Measurements from ENCODE around the gene TM2D3. TPM values are rescaled to one million over a fixed set of nuclear protein-coding genes. Genes with fewer than 3 reads are reported as not detected.
"Not testable (repeated sequence)": the region's sequence is repeated elsewhere in the genome, so short reads cannot be mapped to it uniquely, and the experiment has no call there.

The TM2D3 gene
- total RNA-seq, 1 experiment from 2014 or later, result 32.3 TPM

DNA sequence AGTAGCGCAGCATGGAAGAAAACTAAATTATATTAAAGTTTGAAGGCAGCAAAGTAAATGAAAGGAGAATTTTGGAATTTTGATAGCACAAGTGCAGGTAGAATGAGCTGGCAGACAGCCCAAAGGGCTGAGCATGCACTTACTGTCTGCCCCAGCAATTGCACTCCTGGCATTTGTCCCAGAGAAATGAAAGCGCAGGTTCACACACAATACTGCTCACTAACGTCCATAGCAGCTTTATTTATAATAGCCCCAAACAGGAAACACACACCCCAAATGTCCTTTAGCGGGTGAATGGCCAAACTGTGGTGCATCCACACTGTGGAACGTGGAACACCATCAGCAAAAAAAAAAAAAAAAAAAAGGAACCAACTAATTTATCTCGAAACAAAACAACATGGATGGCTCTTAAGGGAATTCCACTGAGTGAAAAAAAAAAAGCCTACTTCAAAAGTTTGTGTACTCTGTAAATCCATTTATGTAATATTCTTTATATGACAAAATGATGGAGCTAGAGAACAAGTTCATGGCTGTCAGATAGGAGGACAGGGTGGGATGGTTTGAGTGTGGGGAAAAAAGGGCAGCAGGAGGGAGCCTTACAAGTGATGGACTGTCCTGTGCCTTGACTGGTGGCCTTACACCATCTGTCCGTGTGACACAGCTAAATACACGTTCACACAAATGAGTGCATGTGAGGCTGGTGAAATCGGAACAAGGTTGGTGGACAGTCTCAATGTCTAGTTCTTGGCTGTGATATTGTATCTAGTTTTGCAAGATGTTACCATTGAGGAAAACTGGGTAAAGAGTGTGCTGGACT lies 6.0 kb upstream of the TM2D3 start:
- DNase-seq (ENCODE audit: extremely low read depth, low read depth), result no peak

DNA sequence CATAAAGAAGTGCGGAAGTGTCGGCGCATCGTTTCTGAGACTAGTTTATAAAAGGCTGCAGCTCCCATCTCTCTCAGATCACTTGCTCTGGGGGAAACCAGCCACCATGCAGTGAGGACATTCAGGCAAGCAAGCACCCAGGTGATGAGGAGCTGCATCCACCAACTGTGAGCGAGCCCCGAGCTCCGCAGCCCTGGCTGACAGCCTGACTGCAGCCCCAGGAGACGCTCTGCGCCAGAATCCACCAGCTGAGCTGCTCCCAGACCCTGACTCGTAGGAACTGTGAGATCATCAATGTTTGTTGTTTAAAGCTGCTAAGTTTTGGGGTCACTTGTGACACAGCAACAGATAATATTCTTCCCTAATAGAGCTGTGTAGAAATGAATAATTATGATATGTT lies 5.0 kb upstream of the TM2D3 start:
- no peak for DNase-seq (ENCODE audit: extremely low read depth, low read depth)

DNA sequence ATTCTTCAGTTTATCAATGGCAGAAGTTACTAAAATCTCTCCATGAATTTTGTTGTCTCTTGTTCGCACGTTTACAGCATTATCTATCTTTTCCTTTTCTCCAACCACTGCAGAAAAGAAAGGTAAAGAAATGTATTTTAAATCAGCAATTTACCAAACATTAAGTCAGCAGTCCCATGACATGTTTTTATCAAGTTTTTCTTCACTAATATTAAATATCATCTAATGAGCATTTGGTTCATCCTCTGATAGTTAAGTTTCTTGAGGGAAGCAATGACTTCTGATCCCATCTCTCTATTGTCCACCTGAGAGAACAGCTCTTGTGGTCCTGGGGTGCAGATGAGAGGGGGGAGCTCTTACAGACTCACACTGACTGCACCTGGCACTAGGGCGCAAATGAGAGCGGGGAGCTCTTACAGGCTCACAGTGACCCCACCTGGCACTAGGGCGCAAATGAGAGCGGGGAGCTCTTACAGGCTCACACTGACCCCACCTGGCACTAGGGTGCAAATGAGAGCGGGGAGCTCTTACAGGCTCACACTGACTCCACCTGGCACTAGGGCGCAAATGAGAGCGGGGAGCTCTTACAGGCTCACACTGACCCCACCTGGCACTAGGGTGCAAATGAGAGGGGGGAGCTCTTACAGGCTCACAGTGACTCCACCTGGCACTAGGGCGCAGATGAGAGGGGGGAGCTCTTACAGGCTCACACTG lies 2.6 kb upstream of the TM2D3 start:
- not testable (repeated sequence) for DNase-seq (ENCODE audit: extremely low read depth, low read depth)

DNA sequence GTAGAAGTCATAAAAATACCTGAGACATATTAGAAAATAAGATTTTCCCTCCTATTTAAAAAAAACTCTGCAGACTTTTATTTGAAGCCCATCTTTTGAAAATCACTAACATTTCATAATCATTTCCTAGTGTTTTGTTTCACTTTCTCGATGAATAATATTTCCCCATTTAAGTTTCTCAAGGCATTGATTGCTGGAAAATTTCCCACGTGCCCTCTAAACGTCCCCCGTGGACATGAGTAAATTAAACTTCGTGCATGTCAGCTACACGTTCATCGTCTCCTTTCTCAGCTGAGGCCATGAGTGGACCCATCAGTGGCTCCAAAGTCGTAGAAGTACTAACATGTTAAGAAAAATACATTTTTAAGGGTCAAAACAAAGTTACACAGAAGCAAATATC lies 2.0 kb upstream of the TM2D3 start:
- DNase-seq (ENCODE audit: extremely low read depth, low read depth), result no peak

DNA sequence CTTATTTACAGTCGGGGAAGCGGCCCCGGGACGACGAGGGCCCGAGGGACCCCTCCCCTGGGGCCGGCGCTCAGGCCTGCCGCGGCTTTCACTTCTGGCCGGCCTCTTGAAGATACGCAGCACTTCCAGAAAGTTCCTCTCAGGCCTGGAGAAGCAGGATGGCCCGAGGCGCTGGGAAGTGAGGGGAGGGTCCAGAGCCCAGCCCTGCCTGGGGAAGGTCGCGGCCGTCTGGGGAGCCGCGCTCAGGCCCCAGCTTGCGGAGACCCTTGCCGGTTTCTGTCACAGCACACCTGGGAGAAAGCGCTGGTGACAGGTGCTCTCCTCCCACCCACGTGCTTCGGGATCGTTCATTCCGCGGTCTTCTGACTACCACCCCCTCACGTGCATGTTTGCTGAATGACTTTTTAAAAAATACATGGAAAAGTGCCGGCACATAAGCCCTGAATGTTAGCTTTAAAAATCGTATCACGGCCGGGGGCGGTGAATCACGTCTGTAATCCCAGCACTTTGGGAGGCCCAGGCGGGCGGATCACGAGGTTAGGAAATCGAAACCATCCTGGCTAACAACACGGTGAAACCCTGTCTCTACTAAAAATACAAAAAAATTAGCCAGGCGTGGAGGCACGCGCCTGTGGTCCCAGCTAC lies 727 bp upstream of the TM2D3 start:
- DNase-seq (ENCODE audit: extremely low read depth, low read depth), result no peak

DNA sequence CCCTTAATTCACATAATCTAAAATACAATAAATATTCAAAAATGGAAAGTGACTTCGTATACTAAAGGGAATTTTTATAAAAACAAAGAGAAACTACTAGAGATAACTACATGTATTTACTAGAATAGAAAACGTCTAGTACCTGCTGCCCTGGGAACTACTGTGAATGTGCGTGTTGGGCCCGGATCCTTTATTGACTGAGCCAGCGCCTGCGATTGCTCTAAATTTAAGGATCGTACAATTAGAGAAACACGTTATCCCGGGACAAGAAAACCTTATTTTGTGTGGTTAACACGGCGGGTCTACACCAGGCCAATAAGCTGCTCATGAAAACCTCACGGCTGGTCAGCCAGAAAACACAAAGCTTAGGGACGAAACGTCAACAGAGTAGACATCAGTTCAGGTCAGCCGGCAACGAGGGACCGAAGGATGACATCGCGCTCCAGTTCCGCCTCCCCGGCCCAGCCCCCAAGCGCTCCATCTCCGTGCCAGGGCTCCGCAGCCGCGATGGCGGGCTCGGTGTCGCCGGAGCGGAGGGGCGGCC lies 555 bp downstream of the TM2D3 start:
- DNase-seq (ENCODE audit: extremely low read depth, low read depth), result peak; percentile 28

DNA sequence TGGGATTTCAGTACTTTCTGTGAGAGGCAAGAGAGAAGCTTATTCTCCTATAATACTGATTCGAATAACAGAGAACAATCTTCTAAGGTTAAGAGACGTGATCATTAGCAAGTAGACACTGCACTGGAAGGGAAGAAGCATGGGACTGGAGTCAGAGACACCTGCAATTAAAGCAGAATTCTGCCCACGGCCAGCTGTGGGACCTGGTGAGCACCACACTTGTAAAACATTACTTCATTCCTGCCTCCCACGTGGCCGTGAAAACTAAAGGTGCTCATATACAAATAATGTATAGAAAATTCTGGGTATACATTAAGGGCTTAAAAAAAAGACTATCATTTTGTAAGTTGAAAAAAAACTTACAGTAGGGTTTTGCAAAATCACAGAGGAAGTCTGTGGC lies 2.0 kb downstream of the TM2D3 start:
- DNase-seq (ENCODE audit: extremely low read depth, low read depth), result no peak

DNA sequence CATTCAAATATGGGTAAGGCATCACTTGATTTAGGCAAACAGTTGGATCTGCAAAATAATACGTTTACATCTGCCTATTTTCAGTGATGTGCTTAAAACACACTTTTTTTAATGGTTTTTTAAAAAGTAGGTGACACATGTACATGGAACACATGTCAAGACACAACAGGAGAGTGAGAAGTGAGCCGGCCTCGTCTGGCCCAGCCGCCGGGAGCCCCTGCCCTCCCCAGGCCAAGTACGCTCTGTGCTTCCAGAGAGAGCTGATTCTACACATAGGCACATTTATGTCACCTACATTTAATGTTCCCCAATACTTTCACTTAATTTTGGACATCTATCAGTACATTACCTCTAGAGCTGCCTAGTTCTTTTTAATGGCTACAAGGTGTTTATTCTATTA lies 3.8 kb downstream of the TM2D3 start:
- no peak for DNase-seq (ENCODE audit: extremely low read depth, low read depth)

DNA sequence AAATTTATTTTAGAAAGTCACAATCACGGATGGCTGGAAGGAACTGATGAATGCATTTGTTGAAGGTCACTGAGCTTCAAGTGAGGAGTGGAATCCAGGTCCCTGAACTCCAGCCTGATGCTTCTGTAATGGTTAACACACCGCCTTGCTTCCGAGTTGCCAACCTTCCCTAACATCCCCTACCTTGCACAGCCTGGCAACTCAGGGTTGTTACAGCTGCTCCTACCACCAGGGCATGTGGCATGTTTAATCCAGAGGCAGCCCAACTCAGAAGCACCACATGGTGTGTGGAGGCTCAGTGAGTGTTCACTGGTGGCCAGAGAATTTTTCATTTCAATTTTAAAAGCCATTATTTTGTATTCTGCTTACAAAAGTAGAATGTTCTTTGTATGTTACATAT lies 4.9 kb downstream of the TM2D3 start:
- DNase-seq (ENCODE audit: extremely low read depth, low read depth), result no peak

DNA sequence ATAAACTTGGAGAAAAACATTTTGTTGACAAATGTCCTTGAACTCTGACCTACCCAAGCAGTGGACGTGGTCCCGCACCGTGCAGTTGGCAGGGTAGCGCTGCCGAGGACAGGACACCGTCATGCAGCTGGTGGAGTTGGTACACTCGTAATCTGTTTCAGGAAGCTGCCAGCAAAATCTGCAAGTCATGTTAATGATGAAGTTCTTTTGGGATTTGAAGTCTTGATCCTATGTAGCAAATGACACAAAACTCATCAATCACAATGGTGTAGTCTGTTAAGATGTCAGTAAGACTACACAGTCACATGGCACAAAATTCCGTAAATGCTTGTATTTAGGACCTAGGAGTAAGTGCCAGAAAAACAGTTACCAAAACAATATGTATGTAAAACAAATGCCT lies 5.5 kb downstream of the TM2D3 start:
- DNase-seq (ENCODE audit: extremely low read depth, low read depth), result peak; percentile 49

DNA sequence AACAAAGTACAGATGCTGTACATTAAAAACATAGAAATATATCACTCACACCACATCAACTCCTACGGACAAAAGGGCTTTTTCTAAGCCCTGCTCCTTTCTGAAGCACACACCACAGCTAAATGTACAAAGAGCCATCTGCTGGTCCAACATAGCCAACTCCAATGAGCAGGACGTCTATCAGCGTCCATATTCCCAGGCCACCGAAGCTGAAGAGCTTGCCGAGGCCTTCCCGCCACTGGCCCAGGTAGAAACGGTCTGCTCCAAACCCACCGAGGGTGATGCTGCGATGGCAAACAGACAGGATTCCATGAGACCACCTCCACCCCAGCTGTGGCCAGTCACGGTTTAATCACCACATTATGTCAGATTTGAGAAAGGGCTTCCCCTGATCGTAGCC lies 9.8 kb downstream of the TM2D3 start:
- peak; percentile 32 for DNase-seq (ENCODE audit: extremely low read depth, low read depth)

DNA sequence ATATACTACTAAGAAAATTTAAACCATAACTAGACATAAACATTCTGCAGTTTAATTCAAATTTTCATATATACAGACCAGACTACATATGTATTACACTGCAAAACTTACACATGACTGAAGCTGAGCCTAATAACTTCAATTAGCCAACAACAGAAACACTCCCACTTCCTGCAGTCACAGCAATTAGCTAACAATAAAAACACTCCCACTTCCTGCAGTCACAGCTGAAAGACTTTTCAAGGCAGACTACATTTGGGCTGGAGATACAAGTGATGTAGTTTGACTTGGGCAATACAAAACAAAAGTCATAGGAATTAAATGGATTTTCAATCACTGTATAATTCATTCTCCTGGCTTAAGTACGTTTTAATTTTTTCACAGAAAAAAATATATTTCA lies 10.3 kb downstream of the TM2D3 start:
- DNase-seq (ENCODE audit: extremely low read depth, low read depth), result no peak

DNA sequence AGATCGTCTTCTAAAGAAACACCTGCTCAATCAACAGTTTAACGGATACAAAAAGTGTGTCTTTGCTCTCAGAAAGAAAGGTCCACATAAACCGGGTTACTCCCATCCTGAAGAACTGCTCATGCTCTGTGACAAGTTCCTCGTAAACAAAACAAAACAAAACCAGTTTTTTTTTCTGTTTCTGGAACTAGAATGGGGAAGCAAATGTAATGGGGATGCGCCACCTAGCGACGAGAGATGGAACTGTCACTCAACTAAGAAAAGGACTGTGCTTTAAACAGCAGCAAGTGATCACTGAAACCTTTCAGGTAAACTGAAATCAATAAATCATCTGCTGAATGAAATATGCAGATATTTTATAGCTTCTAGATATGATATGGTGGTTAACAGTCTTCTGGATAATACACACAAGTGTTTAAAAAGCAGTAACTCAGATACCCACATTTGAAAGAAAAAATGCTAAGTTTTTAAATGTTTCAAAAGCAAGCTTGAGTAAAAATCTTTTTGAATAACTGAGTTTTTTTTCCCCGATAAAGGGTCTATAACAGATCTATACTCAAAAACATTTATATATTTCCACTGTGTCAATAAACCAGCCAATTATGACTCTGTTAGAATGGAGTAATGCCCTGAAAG lies 10.9 kb downstream of the TM2D3 start:
- DNase-seq (ENCODE audit: extremely low read depth, low read depth), result peak; percentile 50

DNA sequence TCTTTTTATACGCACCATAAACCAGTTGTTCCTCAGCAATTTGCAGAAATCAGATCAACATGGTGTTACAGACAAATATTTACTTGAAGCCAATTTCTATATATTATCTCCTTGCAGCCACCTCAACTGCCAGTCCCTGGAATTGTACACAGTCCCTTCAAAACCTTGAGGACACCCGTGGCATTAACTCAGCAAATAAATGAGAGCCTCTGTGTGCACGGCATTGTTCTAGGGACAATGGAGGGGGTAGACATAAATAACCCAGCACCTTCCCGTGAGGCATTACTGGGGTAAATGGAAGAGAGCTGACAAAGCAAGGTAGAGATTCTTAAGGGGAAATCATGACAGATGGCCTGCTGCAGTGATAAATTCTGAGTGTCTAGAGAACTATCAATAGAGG lies 12.5 kb downstream of the TM2D3 start:
- no peak for DNase-seq (ENCODE audit: extremely low read depth, low read depth)

DNA sequence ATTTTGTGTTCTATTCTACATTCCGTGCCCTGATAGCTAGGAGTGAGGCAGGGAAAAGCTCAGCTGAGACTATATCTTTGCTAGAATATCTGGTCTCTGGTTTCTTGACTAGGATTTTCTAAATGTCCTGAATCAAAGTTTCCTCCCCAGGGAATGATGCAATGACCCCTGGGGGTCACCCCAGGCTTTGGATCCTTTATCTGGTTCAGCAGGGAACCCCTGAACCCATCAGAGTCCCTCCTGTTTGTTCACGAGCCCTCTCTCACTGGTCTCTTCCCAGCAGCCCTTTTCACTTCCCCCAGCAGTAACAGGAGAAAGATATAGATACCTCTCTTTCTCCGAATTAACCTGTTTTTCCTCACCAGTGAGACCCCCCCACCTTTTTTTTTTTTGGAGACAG lies 14.3 kb downstream of the TM2D3 start:
- DNase-seq (ENCODE audit: extremely low read depth, low read depth), result no peak

DNA sequence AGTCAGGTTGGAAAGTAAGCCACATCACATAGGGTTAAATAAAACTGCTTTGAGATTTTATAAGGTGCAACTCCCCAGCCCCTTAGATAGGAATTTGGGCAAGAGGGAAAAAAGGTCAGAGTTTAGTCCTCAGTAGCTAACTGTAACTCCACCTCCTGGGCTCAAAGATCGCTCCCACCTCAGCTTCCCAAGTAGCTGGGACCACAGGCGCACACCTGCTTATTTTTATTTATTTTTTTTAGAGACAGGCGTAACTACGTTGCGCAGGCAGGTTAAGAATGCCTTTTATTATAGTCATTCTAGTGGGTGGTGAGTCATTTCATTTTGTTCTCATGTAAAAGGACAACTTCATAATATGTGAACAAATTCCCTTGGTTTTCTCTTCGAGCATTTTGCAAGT lies 14.7 kb downstream of the TM2D3 start:
- no peak for DNase-seq (ENCODE audit: extremely low read depth, low read depth)

DNA sequence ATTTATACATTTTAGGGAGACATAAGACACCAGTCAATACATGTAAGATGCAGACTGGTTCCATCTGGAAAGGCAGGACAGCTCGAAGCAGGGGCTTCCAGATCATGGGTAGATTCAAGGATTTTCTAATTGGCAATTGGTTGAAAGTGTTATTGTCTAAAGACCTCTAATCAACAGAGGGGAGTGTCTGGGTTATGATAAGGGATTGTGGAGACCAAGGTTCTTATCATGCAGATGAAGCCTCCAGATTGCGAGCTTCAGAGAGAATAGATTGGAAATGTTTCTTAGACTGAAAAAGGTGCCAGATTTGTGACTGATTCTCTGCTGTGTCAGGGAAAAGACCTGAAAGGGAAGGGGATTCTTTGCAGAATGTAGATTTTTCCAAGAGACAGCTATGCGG lies 15.1 kb downstream of the TM2D3 start:
- no peak for DNase-seq (ENCODE audit: extremely low read depth, low read depth)

DNA sequence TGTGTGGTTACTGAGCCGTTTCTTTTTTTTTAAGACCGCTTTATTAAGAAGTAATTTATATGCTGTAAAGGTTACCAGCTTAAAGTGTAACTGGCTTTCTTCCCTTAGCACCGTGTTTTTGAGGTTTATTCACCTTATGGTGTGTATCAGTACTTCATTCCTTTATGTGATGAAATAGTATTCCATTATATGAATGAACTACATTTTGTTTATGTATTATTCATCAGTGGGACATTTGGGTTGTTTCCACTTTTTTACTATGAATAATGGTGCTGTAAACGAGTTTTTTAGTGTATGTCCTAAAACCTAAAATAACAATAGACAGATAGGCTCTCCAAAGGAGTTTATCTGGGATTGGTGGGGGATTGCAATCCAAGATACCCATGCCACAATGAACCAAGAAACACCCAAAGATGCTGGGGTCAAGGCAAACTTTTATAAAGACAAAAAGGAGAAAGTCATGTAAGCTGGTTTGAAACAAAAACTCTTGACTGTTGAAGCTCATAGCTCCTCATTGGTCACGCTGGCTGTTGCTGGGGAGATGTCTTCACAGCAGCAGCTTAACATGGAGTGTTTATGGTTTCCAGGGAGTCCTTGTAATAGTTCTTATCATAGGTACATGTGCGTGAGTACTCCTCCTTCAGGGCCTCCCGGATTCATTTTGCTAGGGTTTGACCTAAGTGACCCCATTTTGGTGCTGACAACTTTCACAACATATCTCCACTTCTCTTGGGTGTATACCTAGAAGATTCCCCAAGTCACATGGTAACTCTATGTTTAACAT lies 16.0 kb downstream of the TM2D3 start:
- no peak for DNase-seq (ENCODE audit: extremely low read depth, low read depth)

DNA sequence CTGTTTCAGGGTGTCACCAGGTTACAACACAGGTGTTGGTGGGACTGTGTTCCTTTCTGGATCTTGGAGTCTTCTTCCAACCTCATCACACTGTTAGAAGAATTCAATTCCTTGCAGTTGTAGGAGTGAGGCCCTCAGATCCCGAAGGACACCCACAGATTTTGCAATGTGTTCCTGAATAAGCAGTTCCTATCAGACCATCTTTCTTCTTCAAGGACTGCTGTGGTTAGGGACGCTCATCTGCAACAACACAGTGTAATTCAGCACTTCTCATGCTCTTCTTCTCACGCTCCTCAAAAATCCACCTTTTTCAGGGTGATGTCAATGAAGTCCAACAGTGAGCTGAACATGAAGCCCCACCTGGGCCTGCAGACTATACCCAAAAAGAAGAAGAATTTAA lies 18.8 kb downstream of the TM2D3 start:
- no peak for DNase-seq (ENCODE audit: extremely low read depth, low read depth)

DNA sequence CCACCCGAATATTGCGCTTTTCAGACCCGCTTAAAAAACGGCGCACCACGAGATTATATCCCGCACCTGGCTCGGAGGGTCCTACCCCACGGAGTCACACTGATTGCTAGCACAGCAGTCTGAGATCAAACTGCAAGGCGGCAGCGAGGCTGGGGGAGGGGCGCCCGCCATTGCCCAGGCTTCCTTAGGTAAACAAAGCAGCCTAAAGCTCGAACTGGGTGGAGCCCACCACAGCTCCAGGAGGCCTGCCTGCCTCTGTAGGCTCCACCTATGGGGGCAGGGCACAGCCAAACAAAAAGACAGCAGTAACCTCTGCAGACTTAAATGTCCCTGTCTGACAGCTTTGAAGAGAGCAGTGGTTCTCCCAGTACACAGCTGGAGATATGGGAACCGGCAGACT lies 25.5 kb downstream of the TM2D3 start:
- not testable (repeated sequence) for DNase-seq (ENCODE audit: extremely low read depth, low read depth)

Data from NCI-H460 (cell line).